Prostate gland (tissue), 2 donors: ENCODE results near the gene RPL21. TPM values are rescaled to one million over a fixed set of nuclear protein-coding genes. Genes with fewer than 3 reads are reported as not detected.

Source experiments
- DNase-seq: peaks from one replicate; pipeline ENCODE4 v3.0.0-alpha.2; 2019; ENCODE audit warnings: low spot score
- H3K27ac ChIP-seq, 2 donors: fragments of 200-600 bp; sonication (generic); 2 replicates each; pipeline ENCODE4 v1.5.1; 2017 to 2019
- H3K27me3 ChIP-seq: fragments of 200-600 bp; sonication (generic); replicated peaks from 2 replicates; pipeline ENCODE4 v1.5.1; 2019; ENCODE audit not compliant: insufficient read depth
- H3K36me3 ChIP-seq, 2 donors: fragments of 200-600 bp; sonication (generic); 1 replicate in 1 of 2; 2 replicates in 1 of 2; pipeline versions ENCODE4 v1.5.1 to v1.8.1; 2017 to 2019
- H3K4me1 ChIP-seq: fragments of 200-600 bp; sonication (generic); replicated peaks from 2 replicates; pipeline ENCODE4 v1.5.1; 2019
- H3K4me3 ChIP-seq, 2 donors: fragments of 200-600 bp; sonication (generic); 2 replicates each; pipeline ENCODE4 v1.5.1; 2017 to 2019
- H3K9me3 ChIP-seq: fragments of 200-600 bp; sonication (generic); 2 replicates; pipeline ENCODE4 v1.5.1; 2017
- CTCF ChIP-seq, 4 experiments: fragments of 200-600 bp in 2 of 4; fragments of 450-650 bp in 2 of 4; sonication (generic) in 2 of 4; IDR thresholded peaks; 1 replicate in 3 of 4; 2 replicates in 1 of 4; pipeline ENCODE4 v1.5.1; 2016 to 2019; ENCODE audit warnings: antibody characterized with exemption in 4 of 4, mild to moderate bottlenecking in 2 of 4, moderate library complexity in 2 of 4
- POLR2A ChIP-seq: fragments of 450-650 bp; IDR thresholded peaks from one replicate; pipeline ENCODE4 v1.6.1; 2016; ENCODE audit warnings: antibody characterized with exemption, mild to moderate bottlenecking
- POLR2AphosphoS5 ChIP-seq: sonication (generic); formaldehyde crosslinking; IDR thresholded peaks from one replicate; pipeline ENCODE4 v1.6.1; 2017; ENCODE audit warnings: antibody characterized with exemption
- WGBS: methylation state at CpG from one replicate; pipeline ENCODE4 v1.1.5; 2018; 5-methylcytosine and 5-hydroxymethylcytosine counted together
- intact Hi-C: fragments of 100-400 bp; cut with DNase I; formaldehyde crosslinking; loops from one replicate; pipeline ENCODE4 v1.14.2; 2022
- total RNA-seq, 2 donors: library from RNA; depleted of rRNA; stranded (reverse); fragments of >200 nt; gene quantifications; one replicate each; pipeline ENCODE4 v1.1.0, GENCODE V29; 2016

RPL21 gene
- total RNA-seq, 2 donors from 2014 or later, result 338 to 1,109 TPM

- intact Hi-C loops, result no loop called here
- H3K4me1 ChIP-seq, result no peaks in the 10 kb centered on the region
- H3K4me3 ChIP-seq, result no peak overlapping the region
- TF ChIP-seq POLR2AphosphoS5, result no peak
- TF ChIP-seq POLR2A, result no peak
- no peak for TF ChIP-seq CTCF (IDR thresholded peaks at IDR 0.05)
- no peak for DNase-seq
- no peak overlapping the region for H3K27ac ChIP-seq
- H3K27me3 ChIP-seq, result no peaks in the 10 kb centered on the region
- H3K9me3 ChIP-seq, result no peaks in the 10 kb centered on the region
- 55% methylated on average over 1 of the region's 1 CpG for WGBS
- no peaks in the 10 kb centered on the region for H3K36me3 ChIP-seq
Measured at GRCh38 chr13:27264648-27265047, 13.3 kb downstream of the RPL21 start.

GRCh38 chr13:27266917-27267316, 15.6 kb downstream of the RPL21 start:
- H3K9me3 ChIP-seq, result no peaks in the 10 kb centered on the region
- H3K27ac ChIP-seq, result no peak overlapping the region
- H3K27me3 ChIP-seq, result no peaks in the 10 kb centered on the region
- intact Hi-C loops, result no loop called here
- no peaks in the 10 kb centered on the region for H3K36me3 ChIP-seq
- TF ChIP-seq CTCF (IDR thresholded peaks at IDR 0.05), result no peak
- no peak overlapping the region for H3K4me3 ChIP-seq
- no peak for DNase-seq
- WGBS, result 76% methylated on average over 2 of the region's 2 CpGs
- H3K4me1 ChIP-seq, result no peaks in the 10 kb centered on the region

GRCh38 chr13:27267596-27267995, 16.2 kb downstream of the RPL21 start:
- Histone ChIP-seq H3K27me3 (no peaks in the 10 kb centered on the region), H3K4me1 (no peaks in the 10 kb centered on the region), H3K9me3 (no peaks in the 10 kb centered on the region), H3K27ac (no peak overlapping the region), H3K4me3 (no peak overlapping the region), H3K36me3 (no peaks in the 10 kb centered on the region)
- WGBS, result 79% methylated on average over 2 of the region's 2 CpGs
- TF ChIP-seq CTCF (IDR thresholded peaks at IDR 0.05), result no peak
- TF ChIP-seq POLR2A, result no peak
- TF ChIP-seq POLR2AphosphoS5, result no peak
- DNase-seq, result no peak
- intact Hi-C loops, result no loop called here

- H3K27me3 ChIP-seq, result no peaks in the 10 kb centered on the region
- DNase-seq, result no peak
- no peak for TF ChIP-seq CTCF (IDR thresholded peaks at IDR 0.05)
- no peak for TF ChIP-seq POLR2AphosphoS5
- WGBS, result 64% methylated on average over 2 of the region's 2 CpGs
- no peaks in the 10 kb centered on the region for H3K36me3 ChIP-seq
- no peak overlapping the region for H3K27ac ChIP-seq
- H3K9me3 ChIP-seq, result no peaks in the 10 kb centered on the region
- H3K4me3 ChIP-seq, result no peak overlapping the region
- intact Hi-C loops, result no loop called here
- peaks cover 2% of the 10 kb centered on the region for H3K4me1 ChIP-seq
Measured at GRCh38 chr13:27269114-27269665, 17.8 kb downstream of the RPL21 start.
